ENCODE measurements around the gene KANTR. TPM values are rescaled to one million over a fixed set of nuclear protein-coding genes. Genes with fewer than 3 reads are reported as not detected.

The KANTR gene
- total RNA-seq, 3 donors from 2014 or later: 16.8 to 30.7 (median 29.8) TPM

GRCh38 chrX:53071604-53072417 is 22.1 kb upstream of the KANTR start:
- peak in 1 of 2 donors; percentile 76 for DNase-seq (ENCODE audit: low spot score in 2 of 2)
- no peaks in the 10 kb centered on the region for H3K36me3 ChIP-seq
- H3K27ac ChIP-seq: peak overlapping the region; percentile 1 to 72
- H3K4me1 ChIP-seq: no peaks in the 10 kb centered on the region
- H3K4me3 ChIP-seq: peak overlapping the region; percentile 30 to 61 (median 45)
- no peaks in the 10 kb centered on the region for H3K9me3 ChIP-seq
- intact Hi-C loops (cut with DNase I; ENCODE audit: low total_unique reads): loop anchor here (5.0 kb wide), 1 partner anchor 360 kb away; the partner anchor contains the start of gene HSD17B10
- H3K27me3 ChIP-seq: peaks cover 0 to 39% of the 10 kb centered on the region in 2 donors
- TF ChIP-seq POLR2A (IDR thresholded peaks at IDR 0.05) (no peak), CTCF (IDR thresholded peaks at IDR 0.05) (peak; percentile 27 to 72 (median 54)), POLR2AphosphoS5 (IDR thresholded peaks at IDR 0.05) (peak; percentile 87 to 96 (median 90))

- Histone ChIP-seq H3K27ac (peak overlapping the region; percentile 48 to 72), H3K36me3 (no peaks in the 10 kb centered on the region), H3K9me3 (no peaks in the 10 kb centered on the region), H3K27me3 (peaks cover 0 to 35% of the 10 kb centered on the region in 2 donors), H3K4me1 (no peaks in the 10 kb centered on the region), H3K4me3 (peak overlapping the region in 1 of 3 donors; percentile 45)
- TF ChIP-seq CTCF (IDR thresholded peaks at IDR 0.05) (no peak), POLR2A (IDR thresholded peaks at IDR 0.05) (no peak), POLR2AphosphoS5 (IDR thresholded peaks at IDR 0.05) (no peak)
- DNase-seq (ENCODE audit: low spot score in 2 of 2): no peak
- intact Hi-C loops (cut with DNase I; ENCODE audit: low total_unique reads): loop anchor here (5.0 kb wide), 1 partner anchor 360 kb away; the partner anchor contains the start of gene HSD17B10
Observed at GRCh38 chrX:53072418-53073114, 21.4 kb upstream of the KANTR start.

- Histone ChIP-seq H3K27ac (peak overlapping the region in 1 of 2 donors; percentile 72), H3K9me3 (no peaks in the 10 kb centered on the region), H3K36me3 (no peaks in the 10 kb centered on the region), H3K27me3 (peaks cover 0 to 40% of the 10 kb centered on the region in 2 donors), H3K4me1 (no peaks in the 10 kb centered on the region), H3K4me3 (no peak overlapping the region)
- TF ChIP-seq CTCF (IDR thresholded peaks at IDR 0.05) (no peak), POLR2AphosphoS5 (IDR thresholded peaks at IDR 0.05) (no peak)
- intact Hi-C loops (cut with DNase I; ENCODE audit: low total_unique reads): loop anchor here (5.0 kb wide), 1 partner anchor 359 kb away; the partner anchor contains the start of gene HSD17B10
- DNase-seq (ENCODE audit: low spot score in 2 of 2): no peak
Observed at GRCh38 chrX:53073115-53073586, 20.8 kb upstream of the KANTR start.

GRCh38 chrX:53075011-53075410 is 18.9 kb upstream of the KANTR start:
- Histone ChIP-seq H3K27me3 (peaks cover 0 to 53% of the 10 kb centered on the region in 2 donors), H3K36me3 (no peaks in the 10 kb centered on the region), H3K4me3 (no peak overlapping the region), H3K9me3 (no peaks in the 10 kb centered on the region), H3K27ac (no peak overlapping the region), H3K4me1 (no peaks in the 10 kb centered on the region)
- TF ChIP-seq POLR2AphosphoS5 (IDR thresholded peaks at IDR 0.05) (no peak), POLR2A (IDR thresholded peaks at IDR 0.05) (no peak), CTCF (IDR thresholded peaks at IDR 0.05) (no peak)
- no peak for DNase-seq (ENCODE audit: low spot score in 2 of 2)
- intact Hi-C loops (cut with DNase I; ENCODE audit: low total_unique reads): no loop called here
